GM10266 (cell line): ENCODE data around the gene TUBB2B.
"Not testable (repeated sequence)": the region's sequence is repeated elsewhere in the genome, so short reads cannot be mapped to it uniquely, and the experiment has no call there.

Source experiments
- DNase-seq: peaks from one replicate; pipeline ENCODE4 v3.0.0; 2012; ENCODE audit errors: extremely low spot score
- TF ChIP-seq, protein P1 (sequence below): IDR thresholded peaks from 2 replicates; pipeline ENCODE4 v1.5.1; 2012; ENCODE audit warnings: mild to moderate bottlenecking, low read depth; ENCODE audit not compliant: control insufficient read depth, insufficient read depth; ENCODE audit errors: missing control alignments

Gene TUBB2B

DNA sequence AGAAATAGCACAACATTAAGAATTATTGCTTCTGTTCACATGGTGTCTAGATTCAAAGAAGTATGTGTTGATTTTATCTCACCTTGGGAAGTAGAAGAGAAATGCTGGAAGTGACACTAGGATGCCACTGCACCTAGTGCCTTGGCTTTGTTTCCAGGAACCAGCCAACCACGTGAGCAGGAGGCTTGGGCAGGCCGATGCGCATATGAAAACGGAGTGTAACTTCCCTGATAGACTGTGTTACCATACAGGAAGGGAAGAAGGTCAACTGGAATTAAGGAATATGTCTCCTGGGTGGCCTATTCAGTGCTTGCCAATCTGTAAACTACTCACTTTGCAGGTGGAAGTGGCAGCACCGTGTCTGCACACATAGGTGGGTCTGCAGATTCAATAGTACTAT lies 28.1 kb downstream of the TUBB2B start:
- no peak for DNase-seq
- TF ChIP-seq, protein P1, sequence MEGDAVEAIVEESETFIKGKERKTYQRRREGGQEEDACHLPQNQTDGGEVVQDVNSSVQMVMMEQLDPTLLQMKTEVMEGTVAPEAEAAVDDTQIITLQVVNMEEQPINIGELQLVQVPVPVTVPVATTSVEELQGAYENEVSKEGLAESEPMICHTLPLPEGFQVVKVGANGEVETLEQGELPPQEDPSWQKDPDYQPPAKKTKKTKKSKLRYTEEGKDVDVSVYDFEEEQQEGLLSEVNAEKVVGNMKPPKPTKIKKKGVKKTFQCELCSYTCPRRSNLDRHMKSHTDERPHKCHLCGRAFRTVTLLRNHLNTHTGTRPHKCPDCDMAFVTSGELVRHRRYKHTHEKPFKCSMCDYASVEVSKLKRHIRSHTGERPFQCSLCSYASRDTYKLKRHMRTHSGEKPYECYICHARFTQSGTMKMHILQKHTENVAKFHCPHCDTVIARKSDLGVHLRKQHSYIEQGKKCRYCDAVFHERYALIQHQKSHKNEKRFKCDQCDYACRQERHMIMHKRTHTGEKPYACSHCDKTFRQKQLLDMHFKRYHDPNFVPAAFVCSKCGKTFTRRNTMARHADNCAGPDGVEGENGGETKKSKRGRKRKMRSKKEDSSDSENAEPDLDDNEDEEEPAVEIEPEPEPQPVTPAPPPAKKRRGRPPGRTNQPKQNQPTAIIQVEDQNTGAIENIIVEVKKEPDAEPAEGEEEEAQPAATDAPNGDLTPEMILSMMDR = no peak

DNA sequence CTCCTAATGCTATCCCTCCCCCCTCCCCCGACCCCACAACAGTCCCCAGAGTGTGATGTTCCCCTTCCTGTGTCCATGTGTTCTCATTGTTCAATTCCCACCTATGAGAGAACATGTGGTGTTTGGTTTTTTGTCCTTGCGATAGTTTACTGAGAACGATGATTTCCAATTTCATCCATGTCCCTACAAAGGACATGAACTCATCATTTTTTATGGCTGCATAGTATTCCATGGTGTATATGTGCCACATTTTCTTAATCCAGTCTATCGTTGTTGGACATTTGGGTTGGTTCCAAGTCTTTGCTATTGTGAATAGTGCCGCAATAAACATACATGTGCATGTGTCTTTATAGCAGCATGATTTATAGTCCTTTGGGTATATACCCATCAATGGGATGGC lies 29.7 kb downstream of the TUBB2B start:
- not testable (repeated sequence) for DNase-seq

GRCh38 chr6:3196770-3197169 lies 30.7 kb downstream of the TUBB2B start:
- no peak for DNase-seq
- TF ChIP-seq, protein P1 = no peak

- TF ChIP-seq, protein P1 = no peak
Observed at GRCh38 chr6:3195695-3196497, 31.6 kb downstream of the TUBB2B start.

DNA sequence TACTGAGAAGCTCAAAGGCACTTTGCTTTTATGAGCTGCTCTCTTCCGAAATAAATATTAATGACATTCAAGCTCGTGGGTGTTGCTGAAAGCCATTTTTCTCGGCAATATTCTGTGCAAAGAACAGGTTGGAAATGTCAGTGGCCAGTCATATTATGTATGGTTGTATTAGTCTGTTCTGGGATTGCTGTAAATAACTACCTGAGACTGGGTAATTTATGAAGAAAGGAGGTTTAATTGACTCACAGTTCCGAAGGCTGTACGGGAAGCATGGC lies 32.1 kb downstream of the TUBB2B start:
- DNase-seq = no peak
- TF ChIP-seq, protein P1 = no peak

More at GRCh38 chr6:3195695-3196497, 31.6 kb downstream of the TUBB2B start:
- no peak for DNase-seq

- DNase-seq = peak; percentile 56
- TF ChIP-seq, protein P1 = no peak
Observed at GRCh38 chr6:3194535-3195419, 32.7 kb downstream of the TUBB2B start.

DNA sequence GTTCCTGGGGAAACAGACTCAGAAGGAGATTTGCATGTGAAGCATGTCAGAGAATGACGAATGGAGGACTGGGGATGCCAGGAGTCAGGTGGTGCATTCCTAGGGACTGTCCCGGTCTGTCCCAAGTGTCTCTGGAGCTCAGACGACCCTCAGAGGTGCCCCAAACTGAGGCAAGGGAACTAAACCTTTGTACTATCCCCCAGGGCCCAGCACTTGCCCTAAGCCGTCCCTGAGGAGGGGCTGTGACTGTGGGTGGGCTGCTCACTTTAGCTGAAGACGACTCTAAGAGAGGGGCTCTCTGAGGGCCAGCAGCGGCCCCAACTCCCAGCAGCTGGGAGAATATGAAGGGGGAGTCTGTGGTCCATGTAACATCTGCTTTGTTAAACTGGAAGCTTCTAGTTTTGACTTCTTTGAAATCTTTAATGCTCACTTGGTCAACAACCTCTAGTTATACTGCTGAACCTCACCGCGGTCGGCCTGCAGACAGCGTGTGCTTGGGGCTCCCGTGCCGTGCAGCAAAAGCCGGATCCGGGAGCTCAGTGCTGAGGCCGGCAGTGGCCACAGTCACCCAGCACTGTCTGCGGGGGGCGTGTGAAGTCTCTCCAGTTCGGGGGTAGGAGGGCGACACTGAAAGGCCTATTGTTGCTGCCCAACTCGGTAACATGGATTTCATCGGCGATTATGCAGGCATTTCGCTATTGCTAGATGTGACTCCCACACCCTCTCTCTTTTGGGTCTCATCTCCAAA lies 34.2 kb downstream of the TUBB2B start:
- no peak for DNase-seq
- TF ChIP-seq, protein P1 = no peak
